MM.1S (cell line): ENCODE data around the gene FAM181A.

ENCODE experiments used
- CTCF ChIP-seq: fragments of 300-600 bp; sonication (generic); IDR thresholded peaks from 2 replicates; pipeline ENCODE4 v1.5.1; 2016; ENCODE audit warnings: antibody characterized with exemption, low read length, mixed read lengths
- EZH2phosphoT487 ChIP-seq: fragments of 300-600 bp; sonication (generic); IDR thresholded peaks from 2 replicates; pipeline ENCODE4 v1.6.1; 2018; ENCODE audit warnings: antibody characterized with exemption, low read length

DNA sequence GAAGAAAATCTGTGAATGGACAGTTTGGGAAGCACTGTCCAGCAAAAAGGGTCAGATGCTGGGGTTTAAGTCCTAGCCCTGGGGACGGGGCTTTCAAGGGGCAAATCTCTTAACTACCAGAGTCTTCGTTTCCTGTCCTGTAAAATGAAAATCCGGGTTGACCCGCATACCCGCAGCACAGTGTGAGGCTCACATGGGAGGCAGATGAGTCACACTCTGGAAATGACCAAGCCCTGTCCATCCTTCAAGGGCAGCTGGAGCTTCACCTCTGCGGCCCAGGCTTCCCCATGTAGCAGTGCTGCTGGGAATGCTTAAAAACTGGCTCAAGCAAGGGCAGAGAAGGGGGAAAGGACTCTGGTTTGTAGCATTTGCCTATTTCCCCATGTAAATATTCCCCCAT is 19.0 kb downstream of the FAM181A start:
- no peak for TF ChIP-seq CTCF
- TF ChIP-seq EZH2phosphoT487 = no peak
